HL-60 (cell line): Measurements from ENCODE around the gene SLC15A3.

Experiments used
- CTCF ChIP-seq: IDR thresholded peaks from one replicate; pipeline ENCODE4 v1.5.1; 2011; ENCODE audit warnings: low read length, control low read depth, inconsistent platforms; ENCODE audit not compliant: insufficient read depth
- GABPA ChIP-seq: IDR thresholded peaks from 2 replicates; pipeline ENCODE4 v1.6.1; 2012; ENCODE audit warnings: low read depth
- POLR2AphosphoS5 ChIP-seq: IDR thresholded peaks from 2 replicates; pipeline ENCODE4 v1.6.1; 2012; ENCODE audit warnings: low read depth
- REST ChIP-seq: IDR thresholded peaks from 2 replicates; pipeline ENCODE4 v1.6.1; 2012; ENCODE audit warnings: low read depth; ENCODE audit not compliant: insufficient replicate concordance
- SPI1 ChIP-seq: IDR thresholded peaks from 2 replicates; pipeline ENCODE4 v1.6.1; 2012; ENCODE audit warnings: low read depth, mild to moderate bottlenecking, borderline replicate concordance

- no peak for TF ChIP-seq CTCF
- no peak for TF ChIP-seq SPI1
- TF ChIP-seq POLR2AphosphoS5 = no peak
- TF ChIP-seq REST = no peak
- no peak for TF ChIP-seq GABPA
These were observed 9.8 kb downstream of the SLC15A3 start for GRCh38 chr11:60942219-60942618.
